Measurements from ENCODE around the gene PRR7.

Gene PRR7

GRCh38 chr5:177499842-177500241 lies 53.2 kb downstream of the PRR7 start:
- DNase-seq (ENCODE audit: low spot score): no peak

- peak; percentile 78 for DNase-seq (ENCODE audit: low spot score)
These were observed 54.3 kb downstream of the PRR7 start for GRCh38 chr5:177500685-177501522.

GRCh38 chr5:177501874-177502678 lies 55.5 kb downstream of the PRR7 start:
- DNase-seq (ENCODE audit: low spot score): no peak

GRCh38 chr5:177502886-177503285 lies 56.3 kb downstream of the PRR7 start:
- no peak for DNase-seq (ENCODE audit: low spot score)

- no peak for DNase-seq (ENCODE audit: low spot score)
These were observed 56.9 kb downstream of the PRR7 start for GRCh38 chr5:177503351-177504085.

GRCh38 chr5:177504086-177505056 lies 57.8 kb downstream of the PRR7 start:
- DNase-seq (ENCODE audit: low spot score): no peak

- no peak for DNase-seq (ENCODE audit: low spot score)
These were observed 58.5 kb downstream of the PRR7 start for GRCh38 chr5:177505075-177505474.
